K562 (cell line): ENCODE measurements around the gene MERTK. TPM values are rescaled to one million over a fixed set of nuclear protein-coding genes. Genes with fewer than 3 reads are reported as not detected.

Experiments
- ATAC-seq: fragments of 200-7000 bp; cut with Tn5 transposase; 3 replicates; pipeline ENCODE4 v1.9.1; 2020; ENCODE audit warnings: moderate library complexity
- BruUV-seq: library from RNA; stranded (reverse); fragments of 400-500 nt; replicated peaks from 2 replicates; lab custom pipeline; 2021; lab: Mats Ljungman, UMichigan
- CTCF ChIA-PET: fragments of 300-600 bp; formaldehyde crosslinking; extraction: SDS; loops from one replicate; lab custom pipeline; 2021; ENCODE audit warnings: low intra/inter-chr PET ratio; lab: Yijun Ruan, JAX
- POLR2A ChIA-PET: fragments of 300-600, 350-650 bp; sonication (Branson Sonifier 250); formaldehyde crosslinking; extraction: SDS; loops from one replicate; lab custom pipeline; 2021; ENCODE audit warnings: antibody characterized with exemption, inconsistent platforms; lab: Yijun Ruan, JAX
- DNase-seq, 4 experiments: peaks; one replicate each; pipeline versions ENCODE4 v3.0.0 to v3.0.0-alpha.2; 2011 to 2018; ENCODE audit warnings: low spot score in 3 of 4, mixed read lengths in 3 of 4; ENCODE audit errors: extremely low read depth in 1 of 4
- FAIRE-seq: peaks from 2 replicates; lab custom pipeline; 2011; peaks lifted over from hg19 to GRCh38; lab: Jason Lieb, UNC
- H2AFZ ChIP-seq: 2 replicates; pipeline ENCODE4 v1.6.0; 2011; ENCODE audit warnings: low read depth, low read length, control low read depth, inconsistent platforms
- H3K27ac ChIP-seq: fragments of 200-600 bp; 3 replicates; pipeline ENCODE4 v1.8.0; 2011; ENCODE audit warnings: low read depth, mild to moderate bottlenecking, control low read depth, inconsistent platforms, low read length, moderate library complexity, mixed read lengths; ENCODE audit errors: extremely low read depth
- H3K27me3 ChIP-seq, 2 experiments: fragments of 300-600 bp in 1 of 2; 2 replicates in 1 of 2; 3 replicates in 1 of 2; pipeline versions ENCODE4 v1.6.0 to v1.8.0; 2011; ENCODE audit warnings: inconsistent platforms in 2 of 2, low read length in 2 of 2, mild to moderate bottlenecking in 1 of 2, mixed read lengths in 1 of 2, moderate library complexity in 1 of 2; ENCODE audit not compliant: control insufficient read depth in 2 of 2, insufficient read depth in 2 of 2
- H3K36me3 ChIP-seq: fragments of 300-600 bp; 3 replicates; pipeline ENCODE4 v1.8.0; 2011; ENCODE audit warnings: mild to moderate bottlenecking, low read length, inconsistent platforms; ENCODE audit not compliant: control insufficient read depth, insufficient read depth
- H3K4me1 ChIP-seq, 2 experiments: fragments of 200-600 bp in 1 of 2; replicated peaks in 1 of 2; 2 replicates in 1 of 2; 3 replicates in 1 of 2; pipeline versions ENCODE4 v1.5.1 to v1.8.0; 2011; ENCODE audit warnings: inconsistent platforms in 2 of 2, low read length in 2 of 2, mild to moderate bottlenecking in 1 of 2, mixed read lengths in 1 of 2, moderate library complexity in 1 of 2; ENCODE audit not compliant: control insufficient read depth in 2 of 2, insufficient read depth in 2 of 2
- H3K4me2 ChIP-seq: 2 replicates; pipeline ENCODE4 v1.6.1; 2011; ENCODE audit warnings: low read length, control low read depth, inconsistent platforms, mixed read lengths; ENCODE audit not compliant: insufficient read depth
- H3K4me3 ChIP-seq: fragments of 200-600 bp; sonication (generic), shearing (Covaris generic); 2 replicates; pipeline ENCODE4 v1.5.1; 2016; ENCODE audit warnings: control low read depth, inconsistent platforms
- H3K79me2 ChIP-seq: fragments of 200-600 bp; 3 replicates; pipeline ENCODE4 v1.8.0; 2011; ENCODE audit warnings: low read length, inconsistent platforms; ENCODE audit not compliant: control insufficient read depth, insufficient read depth
- H3K9ac ChIP-seq, 2 experiments: 2 replicates each; pipeline versions ENCODE4 v1.6.0 to v1.6.1; 2011; ENCODE audit warnings: low read depth in 2 of 2, low read length in 2 of 2, control low read depth in 1 of 2, inconsistent platforms in 1 of 2, mild to moderate bottlenecking in 1 of 2, mixed read lengths in 1 of 2; ENCODE audit not compliant: insufficient read depth in 1 of 2
- H3K9me1 ChIP-seq: one replicate; pipeline ENCODE4 v1.6.0; 2011; ENCODE audit warnings: inconsistent platforms, mild to moderate bottlenecking, low read length, moderate library complexity; ENCODE audit not compliant: control insufficient read depth, insufficient read depth
- H3K9me3 ChIP-seq: replicated peaks from 2 replicates; pipeline ENCODE4 v1.5.1; 2011; ENCODE audit warnings: low read depth, low read length, inconsistent platforms; ENCODE audit not compliant: control insufficient read depth, insufficient read depth
- H4K20me1 ChIP-seq: replicated peaks from 2 replicates; pipeline ENCODE4 v1.6.1; 2011; ENCODE audit warnings: low read length, inconsistent platforms, mixed read lengths; ENCODE audit not compliant: control insufficient read depth, insufficient read depth
- ARID2 ChIP-seq: fragments of 450-650 bp; IDR thresholded peaks from 2 replicates; pipeline ENCODE4 v1.6.1; 2017; ENCODE audit warnings: antibody characterized with exemption, mild to moderate bottlenecking
- CBFA2T2 ChIP-seq: fragments of 450-650 bp; conservative IDR thresholded peaks from 2 replicates; pipeline ENCODE4 v1.6.1; 2017; ENCODE audit warnings: mild to moderate bottlenecking
- CHAMP1 ChIP-seq: fragments of 450-650 bp; IDR thresholded peaks from 2 replicates; pipeline ENCODE4 v1.6.1; 2016; ENCODE audit warnings: mild to moderate bottlenecking
- COPS2 ChIP-seq: fragments of 450-650 bp; conservative IDR thresholded peaks from 2 replicates; pipeline ENCODE4 v1.6.1; 2016; ENCODE audit warnings: mild to moderate bottlenecking, moderate library complexity
- ESRRB ChIP-seq: fragments of 250-450 bp; sonication (Bioruptor Pico); IDR thresholded peaks from 2 replicates; pipeline ENCODE4 v1.5.0; 2020; ENCODE audit warnings: mild to moderate bottlenecking, moderate library complexity, borderline replicate concordance
- MBD2 ChIP-seq: sonication (generic); IDR thresholded peaks from 2 replicates; pipeline ENCODE4 v1.6.1; 2016; ENCODE audit warnings: low read depth, borderline replicate concordance
- MCM3 ChIP-seq: fragments of 450-650 bp; IDR thresholded peaks from 2 replicates; pipeline ENCODE4 v1.6.1; 2016
- NCOA4 ChIP-seq: fragments of 450-650 bp; IDR thresholded peaks from 2 replicates; pipeline ENCODE4 v1.6.1; 2018; ENCODE audit warnings: mild to moderate bottlenecking; ENCODE audit not compliant: partially characterized antibody
- NKRF ChIP-seq: fragments of 450-650 bp; IDR thresholded peaks from 2 replicates; pipeline ENCODE4 v1.6.1; 2016; ENCODE audit warnings: borderline replicate concordance
- PHF8 ChIP-seq: fragments of 200-600 bp; sonication (generic); IDR thresholded peaks from 2 replicates; pipeline ENCODE4 v1.6.1; 2012; ENCODE audit warnings: mixed run types, mild to moderate bottlenecking, inconsistent platforms, low read length, moderate library complexity, borderline replicate concordance
- POLR2AphosphoS2 ChIP-seq: IDR thresholded peaks from 2 replicates; pipeline ENCODE4 v1.6.1; 2012; ENCODE audit warnings: low read length, improper control_type of control experiment
- SP1 ChIP-seq: sonication (generic); formaldehyde crosslinking; IDR thresholded peaks from 2 replicates; pipeline ENCODE4 v1.8.1; 2022; ENCODE audit warnings: mild to moderate bottlenecking, missing genetic modification reagents
- STAT5B ChIP-seq: fragments of 250-450 bp; sonication (Bioruptor Pico); IDR thresholded peaks from 2 replicates; pipeline ENCODE4 v1.8.0; 2021; ENCODE audit warnings: mild to moderate bottlenecking, inconsistent platforms
- TCFL5 ChIP-seq: fragments of 250-450 bp; sonication (Bioruptor Pico); conservative IDR thresholded peaks from 2 replicates; pipeline ENCODE4 v1.6.1; 2021; ENCODE audit warnings: mild to moderate bottlenecking, moderate library complexity, matching md5 sums
- TSC22D4 ChIP-seq: fragments of 450-650 bp; IDR thresholded peaks from 2 replicates; pipeline ENCODE4 v1.6.1; 2016; ENCODE audit warnings: missing genetic modification characterization, missing biosample characterization, control low read depth
- ZBTB9 ChIP-seq: fragments of 450-650 bp; formaldehyde crosslinking; IDR thresholded peaks from 2 replicates; pipeline ENCODE4 v1.4.0; 2020; ENCODE audit warnings: mild to moderate bottlenecking, moderate library complexity
- ZFP30 ChIP-seq: fragments of 250-450 bp; sonication (Bioruptor Pico); IDR thresholded peaks from 2 replicates; pipeline ENCODE4 v1.8.0; 2022; ENCODE audit warnings: moderate library complexity, mild to moderate bottlenecking, inconsistent platforms, borderline replicate concordance
- WGBS: fragments of 100-300 bp; shearing (Covaris generic); methylation state at CpG from one replicate; pipeline ENCODE4 v1.1.6; 2016; ENCODE audit warnings: low coverage, mixed read lengths; ENCODE audit not compliant: insufficient coverage; ENCODE audit errors: missing lambda C conversion rate; 5-methylcytosine and 5-hydroxymethylcytosine counted together
- in situ Hi-C: fragments of 300-500 bp; cut with MboI; formaldehyde crosslinking; loops from 4 replicates; pipeline ENCODE4 v1.15.0; 2018; ENCODE audit warnings: inconsistent platforms, mixed read lengths
- intact Hi-C: fragments of 100-400 bp; cut with micrococcal nuclease; formaldehyde crosslinking; loops from 2 replicates; pipeline ENCODE4 v1.14.2; 2022
- polyA plus RNA-seq, 8 experiments: library from polyadenylated mRNA; depleted of rRNA in 4 of 8; stranded (reverse) in 5 of 8; unstranded in 3 of 8; fragments of >200 nt; fragmentation: Nextera tagmentation in 2 of 8; fragmentation: Illumina TruSeq in 1 of 8; extraction: Ambion mirVana in 2 of 8; extraction: Trizol in 1 of 8; gene quantifications; 2 replicates each; pipeline versions ENCODE4 v1.2.1 to v1.2.3, GENCODE V29; 2011 to 2014; ENCODE audit warnings: inconsistent platforms in 1 of 8, missing spikeins in 1 of 8
- total RNA-seq, 7 experiments: library from RNA; depleted of rRNA in 6 of 7; stranded (reverse); fragments of >200 nt in 6 of 7; fragmentation: Illumina TruSeq in 2 of 7; extraction: Trizol in 2 of 7; gene quantifications; 2 replicates each; pipeline versions ENCODE4 v1.2.1 to v1.2.3, GENCODE V29; 2011 to 2021; ENCODE audit warnings: low replicate concordance in 1 of 7

The MERTK gene
- total and polyA plus RNA-seq, 9 of the 15 experiments (the other 6 are each of a cell fraction or from before 2014, with no cell fraction given) = 0.23 to 1.6 (median 0.74) TPM

GRCh38 chr2:112035786-112036185 is 137.4 kb downstream of the MERTK start:
- in situ Hi-C loops (no loop called here), intact Hi-C loops (no loop called here)
- no peaks in the 10 kb centered on the region for H3K36me3 ChIP-seq
- CTCF ChIA-PET = no interaction called here
- no peak overlapping the region for H3K9ac ChIP-seq
- TF ChIP-seq MCM3 = no peak
- TF ChIP-seq POLR2AphosphoS2 = no peak
- TF ChIP-seq STAT5B = no peak
- TF ChIP-seq SP1 (CRISPR knock-in tag) = no peak
- no peak for TF ChIP-seq ZBTB9 (CRISPR knock-in tag)
- TF ChIP-seq TSC22D4 (tag) = no peak
- TF ChIP-seq MBD2 = no peak
- no peak for TF ChIP-seq CBFA2T2
- TF ChIP-seq PHF8 = no peak
- TF ChIP-seq NKRF = no peak
- TF ChIP-seq COPS2 = no peak
- no peak for TF ChIP-seq ARID2
- no peak for TF ChIP-seq TCFL5
- no peak for TF ChIP-seq ESRRB (CRISPR knock-in tag)
- TF ChIP-seq NCOA4 = no peak
- TF ChIP-seq ZFP30 (CRISPR knock-in tag) = no peak
- no peak for TF ChIP-seq CHAMP1
- H3K27ac ChIP-seq = no peak overlapping the region
- no peak for ATAC-seq
- POLR2A ChIA-PET = no interaction called here
- no peaks in the 10 kb centered on the region for H4K20me1 ChIP-seq
- 0 out of 2 replicates have a peak, but pooled peaks cover 4% of the 10 kb centered on the region for H3K9me3 ChIP-seq
- no peaks in the 10 kb centered on the region; a peak in 1 of 5 replicates for H3K27me3 ChIP-seq
- H2AFZ ChIP-seq = no peak overlapping the region
- no peaks in the 10 kb centered on the region for H3K79me2 ChIP-seq
- H3K4me3 ChIP-seq = no peak overlapping the region
- no peak for FAIRE-seq
- no peaks in the 10 kb centered on the region; a peak in 2 of 5 replicates for H3K4me1 ChIP-seq
- no TSS peak for BruUV-seq
- no peaks in the 10 kb centered on the region for H3K9me1 ChIP-seq
- H3K4me2 ChIP-seq = no peak overlapping the region
- 12% methylated on average over 1 of the region's 1 CpG for WGBS
- no peak for DNase-seq
